Measurements from ENCODE around the gene FABP6.

The FABP6 gene, protein sequence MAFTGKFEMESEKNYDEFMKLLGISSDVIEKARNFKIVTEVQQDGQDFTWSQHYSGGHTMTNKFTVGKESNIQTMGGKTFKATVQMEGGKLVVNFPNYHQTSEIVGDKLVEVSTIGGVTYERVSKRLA

DNA sequence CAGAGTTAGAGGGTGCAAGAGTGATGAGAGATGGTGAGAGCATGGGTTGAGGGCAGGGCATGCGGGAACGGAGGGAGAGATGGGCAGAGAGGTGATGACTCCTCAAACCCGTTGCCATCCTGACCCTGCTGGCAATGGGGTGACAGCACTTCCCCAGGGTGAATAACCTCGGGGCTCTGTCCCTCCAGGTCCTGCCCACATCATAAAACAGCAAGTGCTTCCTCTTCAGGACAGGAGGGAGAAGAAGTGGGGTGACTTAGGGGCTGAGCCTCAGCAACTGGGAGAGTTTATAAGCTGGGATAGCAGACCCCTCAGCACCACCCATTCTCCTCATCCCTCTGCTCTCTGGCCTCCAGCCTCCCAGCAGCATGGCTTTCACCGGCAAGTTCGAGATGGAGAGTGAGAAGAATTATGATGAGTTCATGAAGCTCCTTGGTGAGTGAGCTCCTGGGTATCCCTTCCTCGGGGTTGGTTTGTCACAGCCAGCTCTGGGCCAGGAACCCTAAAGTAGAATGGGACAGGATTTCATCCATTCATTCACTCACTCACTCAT, at the start of gene FABP6:
FABP6 (plus strand) TSS at position 317 of the 553 bp plus-strand sequence; CDS start at position 369, 52 bp downstream.
- no peak for DNase-seq (ENCODE audit: low spot score)
- TF ChIP-seq, protein P1, sequence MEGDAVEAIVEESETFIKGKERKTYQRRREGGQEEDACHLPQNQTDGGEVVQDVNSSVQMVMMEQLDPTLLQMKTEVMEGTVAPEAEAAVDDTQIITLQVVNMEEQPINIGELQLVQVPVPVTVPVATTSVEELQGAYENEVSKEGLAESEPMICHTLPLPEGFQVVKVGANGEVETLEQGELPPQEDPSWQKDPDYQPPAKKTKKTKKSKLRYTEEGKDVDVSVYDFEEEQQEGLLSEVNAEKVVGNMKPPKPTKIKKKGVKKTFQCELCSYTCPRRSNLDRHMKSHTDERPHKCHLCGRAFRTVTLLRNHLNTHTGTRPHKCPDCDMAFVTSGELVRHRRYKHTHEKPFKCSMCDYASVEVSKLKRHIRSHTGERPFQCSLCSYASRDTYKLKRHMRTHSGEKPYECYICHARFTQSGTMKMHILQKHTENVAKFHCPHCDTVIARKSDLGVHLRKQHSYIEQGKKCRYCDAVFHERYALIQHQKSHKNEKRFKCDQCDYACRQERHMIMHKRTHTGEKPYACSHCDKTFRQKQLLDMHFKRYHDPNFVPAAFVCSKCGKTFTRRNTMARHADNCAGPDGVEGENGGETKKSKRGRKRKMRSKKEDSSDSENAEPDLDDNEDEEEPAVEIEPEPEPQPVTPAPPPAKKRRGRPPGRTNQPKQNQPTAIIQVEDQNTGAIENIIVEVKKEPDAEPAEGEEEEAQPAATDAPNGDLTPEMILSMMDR (IDR thresholded peaks at IDR 0.05; ENCODE audit: extremely low read depth, missing control alignments) = no peak

DNA sequence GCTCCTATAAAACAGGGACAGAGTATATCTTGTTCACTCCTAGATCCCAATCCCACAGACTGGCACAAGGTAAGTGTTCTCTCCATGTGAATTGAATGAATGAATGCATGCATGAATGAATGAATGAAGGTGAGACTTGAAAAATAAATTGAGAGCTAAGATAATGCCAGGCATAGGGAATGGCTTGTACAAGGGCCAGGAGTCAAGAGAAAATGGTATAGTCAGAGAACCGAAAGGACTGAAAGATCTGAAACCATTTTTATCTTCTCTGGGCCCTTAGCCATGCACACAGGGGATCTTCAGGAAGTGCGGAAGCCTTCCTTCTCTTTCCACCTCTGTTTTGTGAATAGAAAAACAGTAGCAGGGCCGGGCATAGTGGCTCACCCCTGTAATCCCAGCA, 48.4 kb upstream of the FABP6 start:
- TF ChIP-seq, protein P1 (IDR thresholded peaks at IDR 0.05; ENCODE audit: extremely low read depth, missing control alignments) = no peak
- DNase-seq (ENCODE audit: low spot score) = no peak

DNA sequence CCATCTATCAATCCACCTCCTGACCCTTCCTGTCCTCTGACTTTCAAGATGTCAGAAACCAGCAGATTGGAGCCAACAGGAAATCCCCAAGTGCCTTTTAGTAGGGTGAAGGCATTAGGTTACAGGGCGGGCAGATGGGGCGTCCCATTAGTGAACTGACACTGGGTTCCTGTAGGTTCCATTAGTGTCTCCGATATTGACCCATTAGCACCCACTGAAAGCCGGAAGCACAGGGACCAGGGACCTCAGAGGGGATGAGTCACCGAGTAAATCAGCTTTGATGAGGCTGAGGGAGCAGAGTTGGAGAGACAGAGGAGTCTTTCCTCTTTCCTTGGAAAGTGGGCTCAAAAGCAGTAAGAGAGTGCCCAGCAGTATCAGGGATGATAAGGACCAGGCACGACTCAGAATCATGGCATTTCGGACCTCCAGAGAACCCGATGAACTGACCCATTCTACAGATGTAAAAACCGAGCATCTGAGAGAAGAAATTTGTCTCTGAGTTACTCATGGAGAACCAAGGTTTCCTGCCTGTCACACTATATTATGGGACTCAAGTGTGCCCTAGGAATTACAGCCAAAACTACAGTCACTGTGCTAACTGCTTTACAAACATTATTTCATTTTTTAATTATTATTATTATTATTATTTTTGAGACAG, 47.2 kb upstream of the FABP6 start:
- no peak for DNase-seq (ENCODE audit: low spot score)
- TF ChIP-seq, protein P1 (IDR thresholded peaks at IDR 0.05; ENCODE audit: extremely low read depth, missing control alignments) = no peak

- DNase-seq (ENCODE audit: low spot score) = no peak
These were observed 46.2 kb upstream of the FABP6 start for GRCh38 chr5:160183075-160183474.

DNA sequence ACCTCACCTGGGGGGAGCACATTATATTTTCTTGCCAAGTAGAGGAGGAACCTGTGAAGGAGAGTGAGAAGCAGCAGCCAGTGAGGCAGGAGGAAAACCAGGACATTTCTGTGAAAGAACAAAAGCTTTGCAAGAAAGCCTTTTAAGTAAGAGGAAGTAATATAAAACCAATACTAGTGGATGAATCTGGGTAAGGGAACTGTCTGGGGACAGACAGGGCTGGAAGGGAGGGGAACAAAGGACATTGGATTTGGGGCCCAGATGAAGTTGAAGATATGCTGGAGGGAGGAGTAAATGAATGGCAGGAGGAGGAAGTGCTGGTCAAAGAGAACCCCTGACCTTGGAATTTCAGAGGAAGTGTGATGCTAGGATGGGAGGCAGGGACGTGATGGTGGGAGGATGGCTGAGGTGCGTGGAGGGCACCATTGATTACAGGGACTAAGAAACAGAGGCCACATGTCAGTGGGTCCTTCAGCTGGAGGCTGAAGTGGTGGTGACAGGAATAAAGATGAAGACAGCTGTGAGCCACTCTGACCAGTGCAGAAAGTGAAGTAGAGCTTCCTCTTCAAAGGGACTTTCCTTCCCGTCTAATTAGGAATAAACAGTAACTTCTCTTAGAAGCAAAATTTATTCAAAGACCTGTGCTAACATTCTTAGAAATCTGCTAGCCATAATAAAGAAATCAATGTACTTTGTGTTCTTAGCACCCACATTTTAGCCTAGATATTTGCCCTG, 43.5 kb upstream of the FABP6 start:
- no peak for DNase-seq (ENCODE audit: low spot score)
- TF ChIP-seq, protein P1 (IDR thresholded peaks at IDR 0.05; ENCODE audit: extremely low read depth, missing control alignments) = no peak

More at GRCh38 chr5:160183075-160183474, 46.2 kb upstream of the FABP6 start:
- TF ChIP-seq, protein P1 (IDR thresholded peaks at IDR 0.05; ENCODE audit: extremely low read depth, missing control alignments) = no peak

DNA sequence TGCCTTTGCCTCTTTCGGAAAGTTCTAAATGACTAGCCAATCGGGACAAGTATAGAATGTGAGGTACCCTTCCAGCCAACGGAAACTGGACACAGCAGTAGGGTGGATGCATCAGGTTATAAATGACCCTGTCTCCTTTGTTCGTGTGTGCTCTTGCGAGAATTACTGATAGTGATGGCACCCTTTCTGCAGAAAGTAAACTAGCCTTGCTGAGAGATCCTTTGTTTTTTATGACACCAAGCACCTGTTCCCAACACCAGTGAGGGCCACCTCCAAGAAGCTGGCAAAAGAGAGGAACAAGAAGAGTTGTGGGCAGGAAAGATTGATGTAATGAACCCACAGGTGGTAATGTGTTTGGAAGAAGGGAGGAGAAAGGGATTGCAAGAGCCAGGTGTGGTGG, 42.8 kb upstream of the FABP6 start:
- no peak for DNase-seq (ENCODE audit: low spot score)
- TF ChIP-seq, protein P1 (IDR thresholded peaks at IDR 0.05; ENCODE audit: extremely low read depth, missing control alignments) = no peak

- no peak for DNase-seq (ENCODE audit: low spot score)
- TF ChIP-seq, protein P1 (IDR thresholded peaks at IDR 0.05; ENCODE audit: extremely low read depth, missing control alignments) = no peak
These were observed 42.2 kb upstream of the FABP6 start for GRCh38 chr5:160187091-160187490.

Data from GM20000 (cell line).